ENCODE measurements around the gene IMMP2L. TPM values are rescaled to one million over a fixed set of nuclear protein-coding genes. Genes with fewer than 3 reads are reported as not detected.

Gene IMMP2L
- total RNA-seq, 1 donor from 2014 or later, result 29.7 TPM

DNA sequence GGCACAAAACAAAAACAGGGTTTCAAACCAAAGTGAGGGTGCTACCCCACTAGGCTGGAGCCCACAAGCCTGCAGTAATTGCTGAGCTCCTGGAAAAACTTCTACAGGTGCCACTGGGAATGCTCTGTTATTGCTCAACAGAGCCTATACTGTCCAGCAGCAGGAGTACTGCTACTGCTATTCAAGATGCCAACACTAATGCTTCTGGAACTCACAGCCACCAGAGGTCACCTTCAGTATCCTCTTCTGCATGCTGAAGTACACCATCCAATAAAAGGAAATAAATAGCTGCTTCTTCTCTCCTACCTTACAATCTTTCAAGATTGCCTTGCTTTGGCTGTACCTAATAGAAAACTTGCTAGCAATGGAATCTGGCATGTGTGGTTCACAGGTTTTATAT lies 249.3 kb downstream of the IMMP2L start:
- Mint-ChIP-seq H3K4me3 (ENCODE audit: low read depth) (no peak overlapping the region), H3K36me3 (ENCODE audit: insufficient read depth) (no peaks in the 10 kb centered on the region), H3K27ac (no peak overlapping the region), H3K4me1 (ENCODE audit: low read depth) (no peaks in the 10 kb centered on the region), H3K9me3 (ENCODE audit: low read depth) (peaks cover 6% of the 10 kb centered on the region), H3K27me3 (no peaks in the 10 kb centered on the region)
- no peak for DNase-seq (ENCODE audit: low spot score, unreplicated experiment)
- TF ChIP-seq, protein P1, sequence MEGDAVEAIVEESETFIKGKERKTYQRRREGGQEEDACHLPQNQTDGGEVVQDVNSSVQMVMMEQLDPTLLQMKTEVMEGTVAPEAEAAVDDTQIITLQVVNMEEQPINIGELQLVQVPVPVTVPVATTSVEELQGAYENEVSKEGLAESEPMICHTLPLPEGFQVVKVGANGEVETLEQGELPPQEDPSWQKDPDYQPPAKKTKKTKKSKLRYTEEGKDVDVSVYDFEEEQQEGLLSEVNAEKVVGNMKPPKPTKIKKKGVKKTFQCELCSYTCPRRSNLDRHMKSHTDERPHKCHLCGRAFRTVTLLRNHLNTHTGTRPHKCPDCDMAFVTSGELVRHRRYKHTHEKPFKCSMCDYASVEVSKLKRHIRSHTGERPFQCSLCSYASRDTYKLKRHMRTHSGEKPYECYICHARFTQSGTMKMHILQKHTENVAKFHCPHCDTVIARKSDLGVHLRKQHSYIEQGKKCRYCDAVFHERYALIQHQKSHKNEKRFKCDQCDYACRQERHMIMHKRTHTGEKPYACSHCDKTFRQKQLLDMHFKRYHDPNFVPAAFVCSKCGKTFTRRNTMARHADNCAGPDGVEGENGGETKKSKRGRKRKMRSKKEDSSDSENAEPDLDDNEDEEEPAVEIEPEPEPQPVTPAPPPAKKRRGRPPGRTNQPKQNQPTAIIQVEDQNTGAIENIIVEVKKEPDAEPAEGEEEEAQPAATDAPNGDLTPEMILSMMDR (IDR thresholded peaks at IDR 0.05; ENCODE audit: unreplicated experiment), result no peak

DNA sequence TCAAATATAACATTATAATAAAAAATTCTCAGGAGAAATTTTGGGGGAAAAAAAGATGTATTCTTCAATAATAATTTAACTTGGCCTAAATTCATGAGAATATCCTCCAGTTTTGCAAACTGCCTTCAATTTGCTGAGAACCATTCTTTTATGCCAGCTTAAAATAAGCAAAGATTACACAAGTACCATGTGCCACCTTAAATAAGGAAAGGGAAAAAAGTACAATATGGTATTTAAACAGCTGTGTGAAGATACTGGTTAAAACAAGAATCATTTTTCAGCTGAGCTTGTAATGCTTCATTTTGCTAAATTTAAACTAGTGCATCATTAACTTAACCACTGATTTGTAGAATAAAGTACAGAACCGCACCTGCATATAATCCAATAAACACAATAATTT lies 253.6 kb downstream of the IMMP2L start:
- Mint-ChIP-seq H3K4me3 (ENCODE audit: low read depth) (no peak overlapping the region), H3K36me3 (ENCODE audit: insufficient read depth) (no peaks in the 10 kb centered on the region), H3K27ac (no peak overlapping the region), H3K9me3 (ENCODE audit: low read depth) (no peaks in the 10 kb centered on the region), H3K27me3 (no peaks in the 10 kb centered on the region), H3K4me1 (ENCODE audit: low read depth) (no peaks in the 10 kb centered on the region)
- no peak for DNase-seq (ENCODE audit: low spot score, unreplicated experiment)
- TF ChIP-seq, protein P1 (IDR thresholded peaks at IDR 0.05; ENCODE audit: unreplicated experiment), result no peak

GRCh38 chr7:111301891-111302290 lies 260.4 kb downstream of the IMMP2L start:
- H3K36me3 Mint-ChIP-seq (ENCODE audit: insufficient read depth), result peaks cover 1% of the 10 kb centered on the region
- H3K4me3 Mint-ChIP-seq (ENCODE audit: low read depth), result no peak overlapping the region
- no peak for DNase-seq (ENCODE audit: low spot score, unreplicated experiment)
- H3K27ac Mint-ChIP-seq, result peak overlapping the region; percentile 77
- peaks cover 3% of the 10 kb centered on the region for H3K4me1 Mint-ChIP-seq (ENCODE audit: low read depth)
- H3K27me3 Mint-ChIP-seq, result no peaks in the 10 kb centered on the region
- TF ChIP-seq, protein P1 (IDR thresholded peaks at IDR 0.05; ENCODE audit: unreplicated experiment), result no peak
- peaks cover 3% of the 10 kb centered on the region for H3K9me3 Mint-ChIP-seq (ENCODE audit: low read depth)

GRCh38 chr7:111294494-111294893 lies 267.8 kb downstream of the IMMP2L start:
- H3K4me1 Mint-ChIP-seq (ENCODE audit: low read depth), result no peaks in the 10 kb centered on the region
- TF ChIP-seq, protein P1 (IDR thresholded peaks at IDR 0.05; ENCODE audit: unreplicated experiment), result no peak
- DNase-seq (ENCODE audit: low spot score, unreplicated experiment), result no peak
- H3K27ac Mint-ChIP-seq, result no peak overlapping the region
- peaks cover 2% of the 10 kb centered on the region for H3K36me3 Mint-ChIP-seq (ENCODE audit: insufficient read depth)
- no peaks in the 10 kb centered on the region for H3K27me3 Mint-ChIP-seq
- no peaks in the 10 kb centered on the region for H3K9me3 Mint-ChIP-seq (ENCODE audit: low read depth)
- H3K4me3 Mint-ChIP-seq (ENCODE audit: low read depth), result no peak overlapping the region

DNA sequence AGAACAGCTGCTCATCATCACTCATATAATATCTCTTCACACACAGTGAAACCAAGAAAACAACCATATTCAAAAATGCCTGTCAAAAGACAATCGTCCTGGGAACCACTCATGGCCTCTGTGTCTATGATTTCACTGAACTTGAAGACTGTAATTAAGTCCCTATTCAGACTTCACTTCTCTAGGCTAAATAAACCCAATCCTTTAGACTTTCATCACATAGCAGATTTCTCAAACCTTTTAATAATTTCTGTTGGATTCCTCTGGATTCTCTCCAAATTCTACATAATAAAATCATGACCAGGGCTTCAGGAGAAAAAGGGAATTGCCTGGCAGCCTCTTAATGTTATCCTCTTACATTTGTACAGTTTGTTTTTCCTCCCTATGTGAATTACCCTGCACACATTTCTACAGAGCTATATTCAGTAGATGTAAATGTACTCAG lies 270.2 kb downstream of the IMMP2L start:
- H3K36me3 Mint-ChIP-seq (ENCODE audit: insufficient read depth), result peaks cover 6% of the 10 kb centered on the region
- no peaks in the 10 kb centered on the region for H3K4me1 Mint-ChIP-seq (ENCODE audit: low read depth)
- H3K9me3 Mint-ChIP-seq (ENCODE audit: low read depth), result peaks cover 10% of the 10 kb centered on the region
- TF ChIP-seq, protein P1 (IDR thresholded peaks at IDR 0.05; ENCODE audit: unreplicated experiment), result no peak
- no peak overlapping the region for H3K27ac Mint-ChIP-seq
- no peaks in the 10 kb centered on the region for H3K27me3 Mint-ChIP-seq
- no peak overlapping the region for H3K4me3 Mint-ChIP-seq (ENCODE audit: low read depth)
- DNase-seq (ENCODE audit: low spot score, unreplicated experiment), result no peak

Data from progenitor cell of endocrine pancreas (in vitro differentiated cells).